AML-193 (cell line): ENCODE measurements around the gene CLEC2L.

Experiments
- DNase-seq, 2 experiments: peaks; one replicate each; lab custom pipeline; 2025; lab: John Stamatoyannopoulos, UW

CLEC2L gene

DNA sequence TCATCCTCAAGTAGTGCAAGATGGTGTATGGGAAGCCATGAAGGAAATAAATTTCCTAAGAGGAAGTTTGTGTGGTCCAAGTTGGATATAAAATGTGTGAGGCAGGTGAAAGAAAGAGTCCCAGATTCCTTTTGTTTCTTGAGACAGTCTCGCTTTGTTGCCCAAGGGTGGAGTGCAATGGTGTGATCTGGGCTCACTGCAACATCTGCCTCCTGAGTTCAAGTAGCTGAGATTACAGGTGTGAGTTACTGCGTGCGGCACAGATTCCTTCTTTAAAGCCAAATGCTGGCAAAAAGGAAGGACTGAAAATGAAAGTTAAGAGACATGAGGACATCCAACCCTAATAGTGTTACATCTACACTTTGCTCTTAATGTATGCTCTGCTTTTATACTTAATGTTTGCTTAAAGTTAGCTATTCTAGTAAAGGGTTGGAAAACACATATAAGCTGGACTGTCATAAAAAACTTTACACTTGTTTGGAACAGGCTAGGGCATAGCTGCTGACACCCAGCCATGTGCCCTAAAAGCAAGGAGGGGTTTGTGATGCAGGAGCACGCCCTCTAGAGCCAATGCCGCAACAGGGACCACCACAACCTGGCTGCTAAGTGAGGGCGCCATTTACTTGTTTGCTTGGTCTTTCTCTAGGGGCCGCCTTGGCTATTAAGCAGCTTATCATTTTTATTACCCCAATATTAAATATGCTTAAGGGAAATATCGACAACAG lies 34.5 kb downstream of the CLEC2L start:
- no peak for DNase-seq

DNA sequence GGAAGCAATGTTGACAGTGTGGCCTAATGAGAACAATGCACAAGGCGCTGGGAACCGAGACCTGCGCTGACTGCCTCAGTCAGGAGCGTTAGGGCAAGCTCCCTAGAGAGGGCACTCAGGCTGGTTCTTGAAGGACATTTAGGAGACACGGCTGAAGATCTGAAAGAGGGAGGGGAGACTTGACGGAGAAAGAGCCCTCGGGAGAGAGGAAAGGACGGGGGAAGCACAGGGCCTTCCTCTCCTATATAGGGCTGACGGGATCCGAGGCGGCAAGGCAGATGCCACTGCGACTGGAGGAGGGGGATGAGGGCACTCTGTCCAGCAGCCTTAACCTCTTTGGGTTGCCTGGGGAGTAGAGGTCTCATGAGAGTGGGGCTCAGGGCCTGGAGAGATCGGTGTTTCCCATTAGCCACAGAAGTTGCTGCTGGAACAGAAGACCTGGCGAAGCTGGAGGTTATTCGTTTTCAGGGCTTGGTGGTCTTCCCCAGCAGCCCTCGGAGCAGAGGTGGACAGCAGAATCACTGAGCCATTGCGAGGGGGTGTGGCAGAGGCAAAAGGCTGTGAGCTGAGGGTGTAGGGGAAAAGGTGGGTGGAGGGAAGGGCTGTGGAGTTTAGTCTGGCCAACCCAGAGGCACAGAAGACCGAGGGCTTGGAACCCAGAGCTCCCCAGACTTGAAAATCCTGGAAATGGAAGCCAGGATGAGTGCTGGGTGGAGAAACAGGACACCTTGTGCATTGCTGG lies 36.0 kb downstream of the CLEC2L start:
- DNase-seq = no peak

DNA sequence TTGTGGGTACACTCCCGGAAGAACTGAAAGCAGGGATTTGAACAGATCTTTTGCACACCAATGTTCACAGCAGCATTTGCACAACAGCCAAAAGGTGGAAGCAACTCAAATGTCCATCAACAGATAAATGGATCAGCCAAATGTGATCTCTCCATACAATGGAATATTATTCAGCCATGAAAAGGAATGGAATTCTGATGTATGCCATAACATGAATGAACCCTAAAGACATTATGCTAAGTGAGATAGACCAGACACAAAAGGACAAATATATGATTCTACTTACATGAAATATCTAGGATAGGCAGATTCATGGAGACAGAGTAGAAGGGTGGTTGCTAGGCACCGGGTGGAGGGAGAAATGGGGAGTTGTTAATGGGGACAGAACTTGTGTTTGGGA lies 36.7 kb downstream of the CLEC2L start:
- DNase-seq = no peak

DNA sequence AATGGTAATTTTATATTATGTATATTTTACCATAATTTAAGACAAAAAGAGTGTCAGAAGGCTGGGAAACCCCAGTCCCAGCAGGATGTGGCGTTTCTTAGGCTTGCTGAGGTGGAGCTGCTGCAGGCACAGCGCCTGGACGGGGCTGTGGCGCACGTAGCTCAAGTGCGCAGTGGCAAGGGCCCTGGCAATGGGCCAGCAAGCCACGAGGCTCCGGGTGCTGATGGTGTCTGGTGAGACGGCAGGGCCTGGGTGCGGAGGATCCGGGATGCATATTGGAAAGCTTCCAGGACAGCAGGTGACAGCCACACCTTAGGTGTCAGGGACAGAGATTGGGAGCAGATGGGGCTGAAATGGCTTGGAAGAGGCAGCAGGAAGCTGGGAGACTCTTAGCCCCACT lies 37.2 kb downstream of the CLEC2L start:
- DNase-seq = no peak

DNA sequence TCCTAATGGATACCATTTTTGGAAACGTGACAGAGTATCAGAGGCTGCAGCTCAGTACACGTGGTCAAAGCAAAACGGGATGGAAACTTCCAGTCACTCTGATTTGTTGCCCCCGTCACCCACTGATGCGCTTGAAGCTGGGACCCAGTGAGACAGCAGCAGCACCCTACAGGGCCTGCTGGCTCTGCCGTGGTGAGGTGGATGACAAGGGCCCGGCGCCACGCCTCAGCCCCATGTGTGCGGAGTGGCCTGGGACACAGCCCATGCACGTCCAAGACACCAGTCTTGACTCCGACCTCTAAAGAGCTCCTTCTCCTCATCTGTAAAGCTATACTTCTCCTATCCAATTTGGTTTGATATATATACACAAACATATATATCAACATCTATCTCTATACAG lies 39.0 kb downstream of the CLEC2L start:
- DNase-seq = no peak

DNA sequence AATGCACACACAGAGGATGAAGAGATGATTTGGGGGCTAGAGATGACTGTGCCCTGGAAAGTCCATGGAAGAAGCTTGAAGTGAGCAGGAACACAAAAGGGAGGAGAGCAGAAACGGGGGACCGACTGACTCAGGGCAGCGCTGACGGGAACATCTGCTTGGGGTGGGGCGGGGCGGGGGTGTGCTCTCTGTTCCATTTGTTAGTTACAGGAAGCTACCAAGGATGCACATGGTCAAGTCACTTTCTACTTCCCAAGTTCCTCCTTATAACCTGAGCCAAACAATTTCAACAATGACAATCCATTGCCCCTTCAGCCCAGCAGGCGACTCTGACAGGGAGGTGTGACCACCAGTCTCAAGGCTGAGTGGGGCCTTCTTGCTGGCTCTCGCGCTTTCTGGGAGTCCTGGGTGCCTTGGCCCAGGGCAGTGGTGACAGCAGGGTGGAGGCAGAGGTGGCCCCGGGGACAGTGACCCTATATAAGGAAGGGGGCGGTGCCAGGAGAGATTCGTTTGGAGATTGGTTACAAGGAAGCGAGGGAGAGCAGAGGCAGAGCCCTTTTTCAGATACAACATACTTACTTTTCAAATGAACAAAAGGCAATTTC lies 39.6 kb downstream of the CLEC2L start:
- DNase-seq = no peak

DNA sequence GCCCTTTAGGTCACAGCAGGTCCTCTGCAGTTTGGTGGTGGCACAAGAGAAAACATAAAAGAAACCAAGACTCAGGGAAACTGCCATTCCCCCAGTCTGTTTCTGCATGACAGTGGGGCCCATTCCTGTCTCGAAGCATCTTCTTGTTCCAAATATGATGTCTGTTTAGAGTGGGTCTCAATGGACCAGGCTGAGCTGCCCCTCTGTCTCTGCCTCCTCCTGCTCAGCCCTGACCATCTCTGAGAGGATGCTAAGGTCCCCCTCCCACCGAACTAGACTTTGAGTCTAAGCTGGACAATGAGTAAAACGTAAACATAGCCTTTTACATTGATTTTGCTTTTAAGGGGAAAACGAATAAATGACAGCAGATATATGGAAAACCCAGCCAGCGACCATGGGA lies 40.4 kb downstream of the CLEC2L start:
- no peak for DNase-seq

DNA sequence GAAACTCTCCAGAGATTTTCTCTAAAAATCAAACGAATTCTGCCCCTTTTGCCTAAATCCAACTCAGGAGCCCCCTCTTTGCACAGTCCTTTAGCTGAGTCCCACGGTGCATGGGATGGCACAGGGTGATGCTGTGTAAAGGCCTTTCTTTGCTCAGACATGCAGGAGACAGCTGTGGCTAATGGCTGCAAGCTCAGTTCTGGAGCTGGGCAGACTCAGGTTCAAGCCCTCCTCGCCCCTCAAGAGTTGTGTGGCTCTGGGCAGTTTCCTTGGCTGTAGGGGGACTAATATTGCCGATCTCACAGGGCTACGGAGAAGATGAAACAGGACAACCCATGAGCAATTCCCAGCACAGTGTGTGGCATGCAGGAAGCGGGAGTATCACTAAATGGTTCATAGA lies 42.6 kb downstream of the CLEC2L start:
- DNase-seq = no peak

DNA sequence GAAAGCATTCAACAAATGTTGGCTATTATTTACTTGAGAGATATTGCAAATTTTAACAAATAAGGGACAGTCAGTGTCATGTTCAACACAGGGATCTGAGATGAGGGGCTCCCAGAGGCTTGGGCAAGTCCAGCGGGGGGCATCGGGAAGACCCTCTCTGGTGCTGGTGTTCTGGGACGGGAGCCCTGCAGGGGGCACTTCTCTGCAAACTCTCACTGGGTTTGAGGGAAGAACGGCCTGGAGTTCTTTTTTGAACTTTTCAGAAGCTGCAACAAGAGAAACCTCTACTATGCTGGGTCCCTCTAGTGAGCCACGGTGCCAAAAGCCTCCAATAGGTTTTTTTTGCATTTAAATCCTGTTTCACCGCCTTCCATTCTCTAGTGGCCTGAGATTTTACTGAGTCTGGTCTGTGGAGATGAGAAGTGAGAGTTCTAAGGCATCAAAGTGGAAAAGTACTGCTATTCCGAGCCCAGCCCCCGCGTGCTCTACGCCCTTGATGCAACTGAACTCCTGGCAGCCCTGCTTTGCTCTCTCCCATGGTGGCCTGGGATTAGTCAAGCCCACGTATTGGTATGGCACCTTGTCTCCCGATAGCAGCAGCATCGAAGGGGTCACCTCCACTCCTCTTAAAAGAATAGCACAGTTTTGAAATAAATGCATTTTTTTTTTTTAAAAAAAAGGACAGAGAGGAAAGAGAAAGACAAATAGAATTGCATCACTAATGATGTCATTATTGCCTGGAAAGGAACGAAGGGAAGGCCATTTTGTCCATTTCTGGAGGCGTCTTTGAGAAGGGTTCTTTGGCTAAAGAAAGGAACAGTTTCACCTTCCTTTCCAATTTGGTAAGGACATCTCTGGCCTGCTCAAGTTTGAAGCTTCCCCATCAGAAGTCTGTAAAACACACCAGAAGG lies 43.5 kb downstream of the CLEC2L start:
- no peak for DNase-seq

DNA sequence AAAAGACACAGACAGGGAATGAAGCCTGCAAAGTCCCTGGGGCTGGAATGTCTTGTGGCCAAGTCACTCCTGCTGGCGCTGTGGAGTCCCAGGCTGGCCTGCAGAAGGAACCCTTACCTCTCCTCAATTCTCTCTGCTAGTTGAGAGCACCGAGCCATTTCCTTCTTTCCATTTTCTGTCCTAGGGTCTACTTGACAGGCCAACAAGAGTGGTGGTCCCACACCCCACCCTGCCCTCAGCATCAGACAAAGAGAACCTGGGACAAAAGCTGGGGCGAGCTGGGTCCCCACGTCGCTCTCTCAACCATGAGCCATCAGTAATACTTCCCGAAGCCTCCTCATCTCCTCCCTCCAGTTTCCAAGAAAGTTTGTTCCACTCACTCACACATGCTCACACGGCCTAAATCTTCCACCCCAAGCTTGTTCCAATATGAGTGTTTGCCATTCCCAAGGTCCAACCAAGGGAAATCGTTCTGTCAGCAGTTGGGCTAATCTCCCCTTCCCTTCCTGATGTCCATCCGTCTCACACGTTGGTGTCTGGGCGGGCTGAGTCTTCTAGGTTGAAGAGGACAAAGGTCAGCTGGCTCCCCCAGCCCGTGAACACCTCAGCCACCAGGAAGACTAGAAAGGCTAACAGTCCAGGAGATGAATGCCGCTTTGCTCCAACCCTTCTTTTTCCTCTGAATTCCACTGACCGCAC lies 44.3 kb downstream of the CLEC2L start:
- no peak for DNase-seq

DNA sequence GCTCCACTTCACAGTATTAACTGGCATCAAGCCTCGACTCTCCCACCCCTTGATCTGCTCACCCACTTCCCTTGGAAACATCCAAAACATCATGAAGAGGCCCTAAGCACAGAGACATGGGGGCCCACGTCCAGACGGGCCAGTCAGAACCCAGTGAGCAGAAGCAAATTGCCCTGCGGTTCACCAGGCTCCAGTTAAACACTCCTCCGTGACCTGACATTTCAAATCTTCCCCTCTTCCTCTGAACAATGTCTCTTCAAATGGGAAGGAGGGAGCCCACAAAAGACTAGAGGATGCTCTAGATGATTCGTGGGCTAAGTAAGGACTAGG lies 44.8 kb downstream of the CLEC2L start:
- DNase-seq = no peak

DNA sequence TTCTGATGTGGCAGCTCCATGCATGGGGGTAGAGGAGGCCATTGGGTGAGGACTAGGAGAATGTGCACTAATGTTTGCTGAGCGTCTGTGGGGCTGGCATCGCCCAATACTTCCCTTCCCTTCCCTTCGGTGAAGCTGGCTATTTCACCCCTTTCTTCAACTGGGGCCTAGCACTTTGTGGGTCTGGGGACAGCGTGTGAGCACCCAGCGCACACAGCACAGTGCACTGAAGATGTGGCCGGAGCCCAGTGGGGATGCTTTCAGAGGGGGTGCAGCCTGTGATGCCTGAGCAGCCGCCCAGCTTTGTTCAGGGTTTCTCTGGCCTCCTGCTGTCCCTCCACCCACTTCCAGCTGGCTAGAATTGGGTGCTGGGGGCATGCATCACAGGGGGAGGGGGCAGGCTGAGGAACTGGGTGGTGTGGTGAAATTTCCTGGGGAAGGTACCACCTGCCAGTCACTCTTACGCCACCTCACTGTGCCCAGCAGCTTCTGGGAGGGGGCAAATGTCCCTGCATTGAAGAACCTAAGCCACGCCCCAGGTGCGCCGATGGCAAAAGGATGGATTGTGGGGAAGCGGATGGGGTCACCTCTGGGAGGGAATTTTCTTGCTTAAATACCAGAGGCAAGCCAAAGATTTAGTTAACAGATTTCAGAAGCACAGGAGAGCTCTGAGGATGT lies 45.5 kb downstream of the CLEC2L start:
- DNase-seq = no peak

DNA sequence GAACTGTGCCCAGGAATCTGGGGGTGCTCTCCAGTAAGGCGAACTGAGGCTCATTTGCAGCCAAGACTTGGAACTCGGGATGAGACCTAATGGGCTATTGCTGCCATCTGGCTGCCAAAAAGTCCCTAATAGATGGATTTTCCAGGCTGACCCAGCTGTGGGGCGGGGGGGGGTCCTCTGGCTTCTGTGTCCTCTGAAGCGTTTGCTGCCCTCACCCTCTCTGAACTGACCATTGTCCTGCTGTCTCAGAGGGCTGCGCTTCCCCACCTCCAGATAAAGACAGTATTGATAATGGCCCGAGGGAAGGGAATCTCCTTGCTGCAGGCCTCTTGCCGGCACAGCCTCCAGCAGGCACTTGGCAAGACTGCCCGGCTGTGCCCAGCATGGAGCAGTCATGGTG lies 46.6 kb downstream of the CLEC2L start:
- no peak for DNase-seq

DNA sequence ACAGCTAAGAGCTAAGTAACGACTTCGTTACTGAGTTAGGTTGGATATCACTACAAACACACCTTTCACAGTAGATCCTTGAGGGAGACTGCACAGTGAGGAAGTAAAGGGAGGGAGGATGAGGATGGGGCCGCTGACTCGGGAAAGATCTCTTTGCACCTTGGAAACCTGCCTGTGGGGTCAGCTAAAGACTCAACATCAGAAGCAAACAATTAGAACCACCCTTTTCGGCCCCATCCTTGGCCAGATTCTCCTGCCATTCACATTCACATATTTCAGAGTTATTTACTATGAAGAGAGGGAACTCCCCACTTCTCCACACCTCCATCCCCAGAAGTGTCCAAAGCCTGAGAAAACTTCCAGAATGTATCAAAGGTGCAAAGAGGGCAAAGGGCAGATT lies 47.1 kb downstream of the CLEC2L start:
- DNase-seq = no peak

DNA sequence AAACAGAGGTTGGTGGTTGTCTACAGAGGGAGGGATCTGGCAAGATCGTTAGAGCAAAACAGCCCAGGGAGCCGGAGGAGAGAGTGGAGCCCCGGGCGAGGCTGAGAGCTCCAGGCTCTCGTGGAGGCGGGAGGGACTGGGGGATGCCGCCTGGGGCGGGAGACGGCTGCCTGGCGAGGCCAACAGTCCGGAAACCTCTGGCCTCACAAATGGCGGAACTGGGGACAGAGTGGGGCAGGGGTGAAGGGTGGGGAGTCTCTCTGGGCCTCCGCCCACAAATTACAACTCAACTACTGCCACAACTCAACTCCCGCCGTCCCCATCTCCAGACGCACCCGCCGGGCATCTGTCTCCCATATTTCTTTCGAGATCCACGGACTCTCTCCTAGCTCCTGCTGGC lies 47.7 kb downstream of the CLEC2L start:
- no peak for DNase-seq

DNA sequence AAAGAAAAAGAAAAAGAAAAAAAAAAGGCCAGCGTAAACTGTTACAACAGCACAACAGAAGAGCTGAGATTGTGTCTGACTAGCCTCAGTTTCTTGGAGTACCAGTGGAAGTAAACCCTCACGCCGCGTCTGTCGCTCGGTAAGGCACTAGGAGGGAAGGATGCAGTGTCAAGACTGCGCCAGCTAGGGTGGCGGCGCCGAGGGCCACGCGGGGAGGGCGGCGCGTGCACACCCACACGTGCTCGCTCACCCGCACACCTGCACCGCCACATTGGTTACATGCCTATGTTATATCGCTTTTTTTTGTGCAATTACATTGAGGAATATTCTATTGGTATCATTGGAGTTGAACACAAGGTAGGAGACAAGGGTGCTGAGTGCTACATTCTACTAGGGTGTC lies 48.2 kb downstream of the CLEC2L start:
- DNase-seq = no peak

DNA sequence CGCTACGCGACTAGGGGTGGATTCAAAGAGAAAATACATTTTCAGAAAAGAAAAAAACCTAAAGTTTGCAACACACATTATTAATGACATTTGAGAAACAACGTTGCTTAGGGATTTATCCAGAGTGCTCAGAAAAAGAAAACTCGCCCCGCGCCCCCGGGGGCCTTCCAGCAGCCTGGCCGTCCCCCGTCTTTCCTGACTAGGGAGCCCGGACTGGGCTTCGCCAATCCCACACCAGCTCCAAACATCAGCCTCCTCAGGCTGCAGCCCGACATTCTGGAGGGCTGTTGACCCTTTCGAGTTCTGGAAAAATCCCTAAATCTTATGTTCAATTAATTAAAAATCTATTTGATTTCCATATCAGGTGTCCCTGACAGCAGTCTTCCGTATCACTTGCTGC lies 48.6 kb downstream of the CLEC2L start:
- no peak for DNase-seq

DNA sequence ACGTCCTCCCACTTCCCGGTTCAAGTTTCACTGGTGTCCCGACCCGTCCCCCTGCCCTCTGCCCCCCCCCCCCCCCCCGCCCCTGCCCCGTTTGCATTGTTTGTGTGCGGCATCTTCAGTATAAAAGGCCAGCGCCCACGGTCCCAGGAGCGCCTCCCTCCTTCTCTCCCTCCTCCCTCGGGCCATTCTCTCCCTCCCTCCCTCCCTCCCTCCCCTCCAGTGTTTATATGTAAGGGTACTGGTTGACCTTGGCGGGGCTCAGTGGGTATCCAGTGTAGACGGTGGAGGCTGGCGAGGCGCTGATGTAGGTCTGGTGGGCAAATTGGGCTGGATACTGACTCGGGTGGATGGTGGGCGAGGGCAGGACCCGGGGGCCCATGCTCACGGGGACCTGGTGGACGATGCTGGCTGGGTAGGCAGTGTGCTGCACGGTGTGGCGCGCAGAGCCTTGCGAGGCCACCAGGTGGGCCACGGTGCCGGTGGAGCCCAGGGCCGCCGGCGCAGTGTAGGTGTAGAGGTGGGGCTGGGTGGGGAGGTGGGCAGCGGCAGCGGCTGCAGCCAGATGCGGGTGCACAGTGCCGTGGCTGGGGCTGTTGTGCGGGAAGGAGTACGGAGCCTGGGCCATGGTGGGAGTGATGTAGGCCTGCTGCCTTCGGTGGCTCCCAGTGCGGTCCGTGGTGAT lies 49.4 kb downstream of the CLEC2L start:
- no peak for DNase-seq

DNA sequence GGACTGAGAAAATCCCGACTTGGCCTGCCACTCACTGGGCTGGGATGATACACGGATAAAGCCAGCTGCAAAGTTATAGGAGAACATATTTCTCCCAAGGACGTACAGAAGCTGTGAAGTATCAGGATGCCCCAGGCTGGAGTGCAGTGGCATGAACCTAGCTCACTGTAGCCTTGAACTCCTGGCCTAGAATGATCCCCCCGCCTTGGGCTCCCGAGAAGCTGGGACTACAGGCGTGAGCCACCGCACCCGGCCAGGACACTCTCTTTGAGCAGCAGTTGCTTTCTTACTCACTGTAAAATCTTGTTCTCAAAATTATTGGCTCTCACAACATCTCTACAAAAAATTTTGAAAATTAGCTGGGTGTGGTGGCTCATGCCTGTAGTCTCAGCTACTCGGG lies 50.4 kb downstream of the CLEC2L start:
- DNase-seq = no peak

DNA sequence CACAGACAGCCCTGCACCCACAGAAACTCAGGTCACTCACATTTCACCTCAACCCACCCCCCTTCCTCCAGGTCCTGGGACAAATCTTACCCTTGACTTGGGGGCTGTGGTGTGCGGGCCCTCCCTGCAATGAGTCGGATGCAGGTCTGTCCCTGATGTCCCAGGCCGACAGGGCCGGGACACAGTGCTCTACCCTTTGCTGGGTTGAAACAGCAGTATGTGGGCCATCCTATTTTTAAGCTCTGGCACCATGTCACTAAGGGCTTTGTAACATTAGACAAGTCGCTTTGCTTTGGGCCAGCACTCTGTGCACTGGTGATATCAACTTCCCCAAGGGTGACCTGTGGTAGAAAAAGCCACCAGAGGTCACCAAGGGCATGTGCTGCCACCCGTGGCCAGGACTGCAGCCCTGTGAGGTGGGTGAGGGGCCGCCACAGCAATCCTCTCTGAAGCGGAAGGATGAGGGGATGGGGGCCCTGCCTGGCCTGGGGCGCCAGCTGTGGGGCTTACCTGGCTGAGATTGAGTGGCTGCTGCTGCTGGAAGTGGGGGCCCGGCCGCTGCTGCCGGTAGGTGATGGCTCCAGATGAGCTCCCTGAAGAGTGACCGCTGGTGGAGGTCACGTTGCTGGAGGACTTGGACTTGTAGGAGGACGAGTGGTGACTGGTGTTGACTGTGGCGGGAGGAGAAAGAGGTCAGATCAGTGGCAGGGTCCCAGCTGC lies 51.3 kb downstream of the CLEC2L start:
- no peak for DNase-seq
